ENCODE measurements around the gene DBN1. TPM values are rescaled to one million over a fixed set of nuclear protein-coding genes. Genes with fewer than 3 reads are reported as not detected.

Gene DBN1
- total and polyA plus RNA-seq, 2 donors (not counting 1 experiment from before 2014, with no cell fraction given), result 96.4 to 138 TPM

DNA sequence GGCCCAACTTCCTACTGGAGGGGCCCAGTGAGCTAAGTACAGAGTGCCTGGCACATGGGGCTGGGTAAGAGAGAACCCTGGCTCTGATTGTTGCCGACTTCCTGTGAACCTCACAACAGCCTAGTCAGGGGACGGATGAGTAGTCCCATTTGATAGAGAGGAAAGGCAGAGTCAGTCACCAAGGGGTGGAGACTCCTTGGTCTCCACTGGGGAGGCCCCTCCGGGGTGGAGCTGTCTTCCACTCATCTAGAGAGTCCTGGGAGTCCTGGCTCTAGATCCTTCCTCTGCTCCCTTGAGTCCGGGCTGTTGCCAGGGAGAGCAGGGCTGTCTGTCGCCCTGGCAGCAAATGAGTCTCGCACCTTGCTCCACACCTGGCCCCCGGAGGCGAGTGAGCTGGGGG, 39.0 kb downstream of the DBN1 start:
- Histone ChIP-seq H3K27ac (ENCODE audit: insufficient read depth, low read length) (no peak overlapping the region), H3K9ac (ENCODE audit: insufficient read depth, low read length) (no peak overlapping the region), H3K36me3 (ENCODE audit: control insufficient read depth, insufficient read depth, low read length) (peaks cover 30% of the 10 kb centered on the region), H4K20me1 (ENCODE audit: control insufficient read depth, extremely low read depth, insufficient read depth, low read length) (no peaks in the 10 kb centered on the region), H3K4me1 (ENCODE audit: control insufficient read depth, extremely low read depth, insufficient read depth, low read length) (no peaks in the 10 kb centered on the region), H3K4me3 (replicated peaks in 1 of 4; ENCODE audit: control extremely low read depth in 1 of 4, insufficient read depth in 1 of 4, low read depth in 3 of 4, low read length in 4 of 4) (no peak overlapping the region), H3K9me3 (ENCODE audit: control insufficient read depth, insufficient read depth, low read depth, low read length) (no peaks in the 10 kb centered on the region), H3K4me2 (ENCODE audit: extremely low read depth, insufficient read depth, low read length) (no peak overlapping the region), H3K79me2 (ENCODE audit: control insufficient read depth, insufficient read depth, low read length) (peaks cover 2% of the 10 kb centered on the region), H3K27me3 (ENCODE audit: control insufficient read depth, insufficient read depth, low read length) (no peaks in the 10 kb centered on the region), H2AFZ (ENCODE audit: low read length) (no peak overlapping the region)
- TF ChIP-seq, protein P1, sequence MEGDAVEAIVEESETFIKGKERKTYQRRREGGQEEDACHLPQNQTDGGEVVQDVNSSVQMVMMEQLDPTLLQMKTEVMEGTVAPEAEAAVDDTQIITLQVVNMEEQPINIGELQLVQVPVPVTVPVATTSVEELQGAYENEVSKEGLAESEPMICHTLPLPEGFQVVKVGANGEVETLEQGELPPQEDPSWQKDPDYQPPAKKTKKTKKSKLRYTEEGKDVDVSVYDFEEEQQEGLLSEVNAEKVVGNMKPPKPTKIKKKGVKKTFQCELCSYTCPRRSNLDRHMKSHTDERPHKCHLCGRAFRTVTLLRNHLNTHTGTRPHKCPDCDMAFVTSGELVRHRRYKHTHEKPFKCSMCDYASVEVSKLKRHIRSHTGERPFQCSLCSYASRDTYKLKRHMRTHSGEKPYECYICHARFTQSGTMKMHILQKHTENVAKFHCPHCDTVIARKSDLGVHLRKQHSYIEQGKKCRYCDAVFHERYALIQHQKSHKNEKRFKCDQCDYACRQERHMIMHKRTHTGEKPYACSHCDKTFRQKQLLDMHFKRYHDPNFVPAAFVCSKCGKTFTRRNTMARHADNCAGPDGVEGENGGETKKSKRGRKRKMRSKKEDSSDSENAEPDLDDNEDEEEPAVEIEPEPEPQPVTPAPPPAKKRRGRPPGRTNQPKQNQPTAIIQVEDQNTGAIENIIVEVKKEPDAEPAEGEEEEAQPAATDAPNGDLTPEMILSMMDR (conservative IDR thresholded peaks at IDR 0.05 in 1 of 2, IDR thresholded peaks at IDR 0.05 in 1 of 2; ENCODE audit: low read depth in 1 of 2, low read length in 2 of 2), result no peak
- no peak for TF ChIP-seq EZH2 (IDR thresholded peaks at IDR 0.05; ENCODE audit: low read length, missing control alignments)
- DNase-seq (ENCODE audit: low read depth in 2 of 2), result no peak

DNA sequence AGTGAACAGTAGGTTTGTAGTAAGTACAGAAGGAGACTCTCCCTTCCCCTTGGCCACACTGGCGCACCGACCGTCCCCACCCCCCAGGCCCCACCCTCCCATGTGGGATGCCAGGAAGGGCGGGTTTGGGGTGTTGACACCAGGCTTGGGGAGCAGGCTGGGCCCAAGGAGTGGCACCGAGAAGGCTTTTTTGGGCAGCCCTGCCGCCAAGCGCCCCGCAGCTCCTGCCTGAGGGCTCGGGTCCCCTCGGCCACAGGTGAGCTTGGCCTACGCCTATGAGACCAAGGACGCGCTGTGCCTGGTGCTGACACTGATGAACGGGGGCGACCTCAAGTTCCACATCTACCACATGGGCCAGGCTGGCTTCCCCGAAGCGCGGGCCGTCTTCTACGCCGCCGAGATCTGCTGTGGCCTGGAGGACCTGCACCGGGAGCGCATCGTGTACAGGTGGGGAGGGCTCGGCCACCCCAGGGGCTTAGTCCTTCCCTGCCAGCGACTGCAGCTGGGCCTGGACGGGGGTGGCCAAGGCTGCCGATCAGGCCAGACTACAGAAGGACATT, 39.7 kb downstream of the DBN1 start:
- Histone ChIP-seq H3K4me1 (ENCODE audit: control insufficient read depth, extremely low read depth, insufficient read depth, low read length) (no peaks in the 10 kb centered on the region), H3K4me3 (replicated peaks in 1 of 4; ENCODE audit: control extremely low read depth in 1 of 4, insufficient read depth in 1 of 4, low read depth in 3 of 4, low read length in 4 of 4) (no peak overlapping the region), H3K27ac (ENCODE audit: insufficient read depth, low read length) (no peak overlapping the region), H3K9me3 (ENCODE audit: control insufficient read depth, insufficient read depth, low read depth, low read length) (no peaks in the 10 kb centered on the region), H3K79me2 (ENCODE audit: control insufficient read depth, insufficient read depth, low read length) (peaks cover 4% of the 10 kb centered on the region), H2AFZ (ENCODE audit: low read length) (no peak overlapping the region), H3K9ac (ENCODE audit: insufficient read depth, low read length) (no peak overlapping the region), H3K27me3 (ENCODE audit: control insufficient read depth, insufficient read depth, low read length) (no peaks in the 10 kb centered on the region), H3K4me2 (ENCODE audit: extremely low read depth, insufficient read depth, low read length) (no peak overlapping the region), H4K20me1 (ENCODE audit: control insufficient read depth, extremely low read depth, insufficient read depth, low read length) (no peaks in the 10 kb centered on the region), H3K36me3 (ENCODE audit: control insufficient read depth, insufficient read depth, low read length) (peaks cover 30% of the 10 kb centered on the region)
- no peak for DNase-seq (ENCODE audit: low read depth in 2 of 2)
- no peak for TF ChIP-seq EZH2 (IDR thresholded peaks at IDR 0.05; ENCODE audit: low read length, missing control alignments)
- TF ChIP-seq, protein P1 (conservative IDR thresholded peaks at IDR 0.05 in 1 of 2, IDR thresholded peaks at IDR 0.05 in 1 of 2; ENCODE audit: low read depth in 1 of 2, low read length in 2 of 2), result no peak

DNA sequence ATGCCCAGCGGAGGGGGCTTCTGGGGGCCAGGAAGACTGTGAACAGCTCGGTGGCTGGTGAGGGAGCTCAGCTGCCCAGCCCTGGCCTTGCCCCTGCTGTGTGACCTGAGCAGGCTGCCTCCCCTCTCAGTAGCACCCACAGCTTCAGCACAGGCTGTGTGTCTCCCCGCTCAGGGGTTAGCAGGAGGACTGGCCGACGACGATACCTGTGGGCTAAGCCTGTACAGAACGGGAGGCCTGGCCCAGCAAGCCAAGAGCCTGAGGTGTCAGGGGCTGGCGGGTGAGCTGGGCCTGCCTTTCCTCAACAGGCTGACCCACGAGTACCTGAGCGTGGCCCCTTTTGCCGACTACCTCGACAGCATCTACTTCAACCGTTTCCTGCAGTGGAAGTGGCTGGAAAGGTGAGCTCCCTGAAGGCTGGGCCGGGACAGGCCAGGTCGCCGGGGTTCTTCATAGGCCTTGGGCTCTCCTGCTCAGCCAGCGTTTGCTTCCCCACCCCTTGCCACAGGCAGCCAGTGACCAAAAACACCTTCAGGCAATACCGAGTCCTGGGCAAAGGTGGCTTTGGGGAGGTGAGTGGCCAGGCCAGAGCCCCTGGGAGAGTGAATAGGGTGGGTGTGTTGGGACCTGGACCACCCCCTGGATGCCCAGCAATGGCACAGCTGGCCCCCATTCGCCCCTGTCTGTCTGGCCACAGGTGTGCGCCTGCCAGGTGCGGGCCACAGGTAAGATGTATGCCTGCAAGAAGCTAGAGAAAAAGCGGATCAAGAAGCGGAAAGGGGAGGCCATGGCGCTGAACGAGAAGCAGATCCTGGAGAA, 40.4 kb downstream of the DBN1 start:
- no peak for DNase-seq (ENCODE audit: low read depth in 2 of 2)
- Histone ChIP-seq H2AFZ (ENCODE audit: low read length) (no peak overlapping the region), H3K9ac (ENCODE audit: insufficient read depth, low read length) (no peak overlapping the region), H3K36me3 (ENCODE audit: control insufficient read depth, insufficient read depth, low read length) (peaks cover 30% of the 10 kb centered on the region), H3K9me3 (ENCODE audit: control insufficient read depth, insufficient read depth, low read depth, low read length) (no peaks in the 10 kb centered on the region), H3K27me3 (ENCODE audit: control insufficient read depth, insufficient read depth, low read length) (no peaks in the 10 kb centered on the region), H3K79me2 (ENCODE audit: control insufficient read depth, insufficient read depth, low read length) (peaks cover 8% of the 10 kb centered on the region), H3K27ac (ENCODE audit: insufficient read depth, low read length) (no peak overlapping the region), H4K20me1 (ENCODE audit: control insufficient read depth, extremely low read depth, insufficient read depth, low read length) (no peaks in the 10 kb centered on the region), H3K4me1 (ENCODE audit: control insufficient read depth, extremely low read depth, insufficient read depth, low read length) (no peaks in the 10 kb centered on the region), H3K4me2 (ENCODE audit: extremely low read depth, insufficient read depth, low read length) (no peak overlapping the region), H3K4me3 (replicated peaks in 1 of 4; ENCODE audit: control extremely low read depth in 1 of 4, insufficient read depth in 1 of 4, low read depth in 3 of 4, low read length in 4 of 4) (no peak overlapping the region)
- TF ChIP-seq EZH2 (IDR thresholded peaks at IDR 0.05; ENCODE audit: low read length, missing control alignments), result no peak
- TF ChIP-seq, protein P1 (conservative IDR thresholded peaks at IDR 0.05 in 1 of 2, IDR thresholded peaks at IDR 0.05 in 1 of 2; ENCODE audit: low read depth in 1 of 2, low read length in 2 of 2), result no peak

Data from fibroblast of lung (primary cell).